NOMO-1 (cell line): ENCODE measurements around the gene LRRC46.
A peak's percentile ranks its signal among the peaks of the same experiment; 100 is the strongest.

Experiments
- DNase-seq, 2 experiments: peaks; one replicate each; lab custom pipeline; 2025; ENCODE audit not compliant: unreplicated experiment in 2 of 2; lab: John Stamatoyannopoulos, UW

Gene LRRC46, protein sequence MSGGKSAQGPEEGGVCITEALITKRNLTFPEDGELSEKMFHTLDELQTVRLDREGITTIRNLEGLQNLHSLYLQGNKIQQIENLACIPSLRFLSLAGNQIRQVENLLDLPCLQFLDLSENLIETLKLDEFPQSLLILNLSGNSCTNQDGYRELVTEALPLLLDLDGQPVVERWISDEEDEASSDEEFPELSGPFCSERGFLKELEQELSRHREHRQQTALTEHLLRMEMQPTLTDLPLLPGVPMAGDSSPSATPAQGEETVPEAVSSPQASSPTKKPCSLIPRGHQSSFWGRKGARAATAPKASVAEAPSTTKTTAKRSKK

DNA sequence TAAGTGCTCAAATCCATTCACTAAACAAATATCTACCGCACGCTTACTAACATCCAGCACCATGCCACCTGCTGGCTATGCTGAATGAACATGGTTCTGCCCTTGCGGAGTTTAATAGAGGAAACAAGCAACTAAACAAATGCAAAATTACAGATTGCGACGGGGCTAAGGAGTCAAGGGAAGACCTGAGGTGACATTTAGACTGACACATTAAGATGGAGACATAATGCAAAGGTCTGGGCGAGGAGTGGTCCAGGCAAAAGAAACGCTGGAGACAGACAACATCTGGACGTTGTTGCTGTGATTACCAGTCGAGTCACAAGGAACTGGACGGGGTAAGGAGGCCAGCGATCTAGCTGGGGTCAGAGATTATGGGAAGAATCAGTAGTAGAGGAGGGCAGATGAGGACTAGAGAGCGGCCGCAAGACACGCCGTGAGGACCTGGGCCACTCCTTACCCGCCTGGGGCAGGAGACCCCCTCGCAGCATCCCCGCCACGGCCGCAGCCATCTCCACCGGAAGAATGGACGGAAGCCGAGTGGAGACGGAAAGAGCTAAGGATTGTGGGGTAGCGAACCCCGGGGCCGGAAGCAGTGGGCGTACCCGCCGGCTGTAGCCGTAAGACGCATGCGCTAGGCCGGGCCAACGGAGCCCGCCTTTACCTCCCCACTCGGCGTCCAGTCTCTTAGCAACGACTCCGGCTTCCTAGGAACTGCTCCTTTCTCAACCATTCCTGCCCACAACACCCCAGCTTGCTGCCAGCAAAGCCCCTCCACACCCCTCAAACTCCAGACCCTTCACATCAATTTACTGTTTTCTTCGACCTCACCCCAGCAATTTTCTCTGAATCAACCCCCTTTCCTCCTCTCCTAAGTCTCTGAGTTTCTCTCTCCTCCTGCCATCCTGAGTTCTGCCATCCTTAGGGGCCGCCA is at the start of gene LRRC46, which contains the start of gene MRPL10:
Gene LRRC46 (plus strand): TSS at position 668 of the 931 bp plus-strand sequence. CDS start 320 bp downstream, outside the sequence.
Gene MRPL10 (minus strand): TSS at position 539 of the 931 bp plus-strand sequence. CDS start 30 bp downstream, at position 509.
- DNase-seq, result peak; percentile 93 to 94

- DNase-seq, result peak in 1 of 2 experiments; percentile 22
Observed at GRCh38 chr17:47785538-47786123, 45.8 kb upstream of the LRRC46 start.

- DNase-seq, result peak; percentile 10 to 26
Observed at GRCh38 chr17:47789611-47790561, 41.6 kb upstream of the LRRC46 start.

- no peak for DNase-seq
Observed at GRCh38 chr17:47791025-47791424, 40.4 kb upstream of the LRRC46 start.

- DNase-seq, result no peak
Observed at GRCh38 chr17:47792457-47792856, 39.0 kb upstream of the LRRC46 start.

DNA sequence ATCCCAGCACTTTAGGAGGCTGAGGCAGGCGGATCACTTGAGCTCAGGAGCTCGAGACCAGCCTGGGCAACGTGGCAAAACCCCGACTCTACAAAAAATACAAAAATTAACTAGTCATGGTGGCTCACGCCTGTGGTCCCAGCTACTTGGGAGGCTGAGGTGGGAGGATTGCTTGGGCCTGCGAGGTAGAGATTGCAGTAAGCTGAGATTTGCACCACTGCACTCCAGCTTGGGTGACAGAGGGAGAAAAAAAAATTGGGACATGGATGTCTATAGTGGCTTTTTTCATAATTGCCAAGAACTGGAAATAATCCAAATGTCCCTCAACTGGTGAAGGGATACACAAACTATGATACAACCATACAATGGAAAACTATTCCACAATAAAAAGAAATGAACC is 38.5 kb upstream of the LRRC46 start:
- no peak for DNase-seq

DNA sequence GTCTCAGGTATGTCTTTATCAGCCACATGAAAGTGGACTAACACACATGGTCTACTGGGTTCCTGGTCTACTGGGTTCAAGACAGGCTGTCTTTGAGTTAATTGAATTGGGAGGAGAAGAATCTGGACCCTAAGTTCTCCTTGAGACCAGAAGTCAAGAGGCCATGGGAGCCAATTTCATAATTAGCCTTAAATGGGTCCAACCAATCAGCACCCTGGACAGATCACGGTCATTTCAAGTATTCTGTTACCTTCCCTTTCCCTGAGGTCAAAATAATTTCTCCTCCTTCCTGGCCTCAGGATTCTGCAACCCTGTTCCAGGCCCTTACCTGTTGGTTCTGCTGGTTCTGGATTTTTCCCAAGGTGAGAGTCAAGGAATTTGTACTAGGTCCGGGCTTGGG is 33.7 kb upstream of the LRRC46 start:
- DNase-seq, result no peak

- DNase-seq, result no peak
Observed at GRCh38 chr17:47800686-47801085, 30.8 kb upstream of the LRRC46 start.

- DNase-seq, result no peak
Observed at GRCh38 chr17:47801176-47801765, 30.2 kb upstream of the LRRC46 start.

DNA sequence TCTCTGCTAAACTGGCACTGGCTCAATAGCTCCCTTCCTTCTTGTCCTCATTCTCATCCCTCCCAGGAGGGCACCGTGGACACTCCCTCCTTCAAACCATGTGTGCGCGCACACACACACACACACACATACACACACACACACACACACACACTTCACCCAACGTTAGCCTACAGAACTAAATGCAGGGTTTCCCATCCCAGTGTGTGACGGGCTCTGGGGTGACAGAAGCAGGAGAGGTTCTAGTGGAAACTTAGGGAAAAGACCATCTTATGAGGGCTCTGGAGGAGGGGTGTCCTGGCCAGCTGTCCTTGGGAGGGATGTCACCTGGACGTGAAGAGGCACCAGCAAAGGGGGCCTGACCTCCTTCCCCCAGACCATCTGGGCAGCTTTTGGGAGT is 29.6 kb upstream of the LRRC46 start:
- DNase-seq, result no peak

- peak; percentile 8 to 29 for DNase-seq
Observed at GRCh38 chr17:47802341-47803022, 29.0 kb upstream of the LRRC46 start.

DNA sequence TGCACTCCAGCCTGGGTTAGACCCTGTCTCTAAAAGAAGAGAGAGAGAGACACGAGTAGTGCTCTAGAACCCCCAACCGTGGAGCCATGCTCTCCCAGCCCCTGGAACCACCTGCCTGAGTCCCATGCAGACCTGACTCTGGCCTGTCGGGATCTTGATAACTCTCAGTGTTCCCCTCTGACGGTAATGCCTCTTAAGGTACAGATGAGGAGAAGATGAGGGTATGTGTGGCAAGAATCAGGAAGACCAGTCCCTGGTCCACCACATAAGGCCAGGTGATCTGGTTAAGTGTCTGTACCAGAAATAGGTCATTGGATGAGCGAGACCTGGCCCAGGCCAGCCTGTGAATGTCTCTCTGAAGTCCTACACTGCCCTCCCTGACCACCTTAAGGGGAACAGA is 28.3 kb upstream of the LRRC46 start:
- no peak for DNase-seq

DNA sequence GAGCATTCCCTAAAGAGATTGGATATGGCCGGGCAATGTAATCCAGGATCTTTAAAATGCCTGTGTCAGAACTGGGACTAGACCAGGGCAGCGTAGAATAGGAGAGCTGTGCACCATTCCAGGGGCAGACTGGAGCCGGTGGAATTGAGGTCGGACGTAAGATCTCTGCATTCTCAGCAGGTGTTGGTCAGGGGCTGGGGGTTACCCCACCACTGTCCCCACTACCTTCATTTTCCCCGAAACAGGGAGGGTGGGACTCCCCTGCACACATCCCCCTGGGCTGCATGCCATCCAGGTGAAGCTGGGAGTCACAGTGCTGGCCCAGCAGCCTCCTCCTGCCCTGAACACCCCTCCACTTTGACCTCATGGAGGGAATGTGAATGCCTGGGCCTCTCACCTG is 27.7 kb upstream of the LRRC46 start:
- DNase-seq, result no peak

GRCh38 chr17:47804461-47804860 is 27.0 kb upstream of the LRRC46 start:
- DNase-seq, result no peak

- DNase-seq, result no peak
Observed at GRCh38 chr17:47806026-47806912, 25.2 kb upstream of the LRRC46 start.

- DNase-seq, result no peak
Observed at GRCh38 chr17:47806913-47807255, 24.6 kb upstream of the LRRC46 start.

GRCh38 chr17:47807421-47807820 is 24.0 kb upstream of the LRRC46 start:
- no peak for DNase-seq
